GM21526 (cell line): ENCODE measurements around the gene ZFYVE28.
"Not testable (repeated sequence)": the region's sequence is repeated elsewhere in the genome, so short reads cannot be mapped to it uniquely, and the experiment has no call there.

Experiments
- ATAC-seq: cut with Tn5 transposase; IDR thresholded peaks from one replicate; pipeline ENCODE4 v1.9.1; 2021; ENCODE audit warnings: moderate library complexity; ENCODE audit not compliant: unreplicated experiment, low FRiP score

ZFYVE28 gene

GRCh38 chr4:2429945-2430757 lies 11.7 kb upstream of the ZFYVE28 start:
- ATAC-seq, result not testable (repeated sequence)

- no peak for ATAC-seq
These were observed 10.2 kb upstream of the ZFYVE28 start for GRCh38 chr4:2428496-2429213.

DNA sequence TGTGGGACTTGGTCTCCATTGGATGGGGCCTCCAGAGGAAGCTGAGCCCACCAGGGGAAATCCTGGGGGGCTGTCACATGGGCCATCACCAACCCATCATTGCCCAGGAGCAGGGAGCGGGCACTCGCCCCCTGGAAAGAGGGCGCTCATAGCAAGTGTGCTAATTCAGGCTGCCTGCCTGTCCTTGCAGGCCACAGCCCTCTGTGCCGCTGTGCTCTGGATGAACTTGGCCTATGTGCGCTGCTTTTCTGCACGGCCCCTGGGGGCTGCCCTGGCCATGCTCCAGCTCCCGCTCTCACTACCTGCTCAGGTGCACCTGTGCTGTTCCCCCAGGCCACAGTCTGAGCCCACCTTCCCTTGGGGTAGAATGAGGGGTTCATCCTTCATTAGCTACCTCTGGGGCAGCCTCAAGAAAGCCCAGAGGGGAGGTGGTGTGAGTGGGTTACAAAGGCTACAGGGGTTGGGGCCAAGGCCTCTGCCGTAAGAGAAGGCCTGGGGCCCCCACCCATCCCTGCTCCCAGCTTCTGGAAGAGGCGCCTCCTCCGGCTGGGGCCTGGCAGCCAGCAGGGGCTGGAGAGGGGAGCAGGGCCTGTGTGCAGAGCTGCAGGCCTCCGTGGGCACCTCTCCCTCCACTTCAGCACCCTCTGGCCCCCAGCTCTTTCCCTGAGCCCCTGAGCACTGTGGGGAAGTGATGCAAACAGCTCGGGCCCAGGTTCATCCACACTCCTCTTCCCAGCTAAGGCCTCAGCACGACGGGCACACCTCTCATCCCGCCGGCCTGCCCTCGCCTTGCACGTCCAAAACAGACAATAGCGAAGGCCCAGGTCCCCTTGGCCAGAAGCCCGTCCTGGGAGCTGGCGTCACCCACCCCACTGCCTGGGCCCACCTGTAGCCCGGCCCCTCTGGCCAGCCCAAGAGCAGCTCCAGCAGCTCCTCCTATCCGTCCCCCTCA lies 9.2 kb upstream of the ZFYVE28 start:
- no peak for ATAC-seq

DNA sequence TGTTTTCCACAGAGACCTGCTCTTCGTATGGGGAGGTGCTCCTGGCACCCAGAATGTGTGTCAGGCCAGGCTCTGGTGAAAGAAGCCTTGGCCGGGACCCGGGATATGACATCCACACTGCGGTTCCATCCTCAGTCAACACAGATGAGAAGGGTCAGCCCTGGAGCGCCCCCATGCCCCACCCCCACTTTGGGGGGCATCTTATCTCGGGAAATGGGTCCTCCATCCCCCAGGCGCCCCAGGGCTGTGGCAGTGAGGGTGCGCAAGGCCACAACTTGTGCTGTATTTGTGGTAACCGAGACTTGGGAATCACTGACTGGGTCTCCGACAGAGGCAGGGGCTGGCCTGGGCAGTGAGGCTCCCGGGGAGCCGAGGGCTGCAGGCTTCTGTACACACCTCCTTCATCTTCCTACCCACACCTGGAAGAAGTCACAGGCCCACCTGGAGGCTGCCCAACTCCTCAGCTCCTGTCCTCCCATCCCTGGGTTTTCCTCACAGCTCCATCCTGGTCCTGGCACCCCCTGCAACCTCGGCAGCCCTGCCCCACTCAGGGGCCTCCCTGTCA lies 8.3 kb upstream of the ZFYVE28 start:
- no peak for ATAC-seq

- no peak for ATAC-seq
These were observed 7.6 kb upstream of the ZFYVE28 start for GRCh38 chr4:2426069-2426397.

DNA sequence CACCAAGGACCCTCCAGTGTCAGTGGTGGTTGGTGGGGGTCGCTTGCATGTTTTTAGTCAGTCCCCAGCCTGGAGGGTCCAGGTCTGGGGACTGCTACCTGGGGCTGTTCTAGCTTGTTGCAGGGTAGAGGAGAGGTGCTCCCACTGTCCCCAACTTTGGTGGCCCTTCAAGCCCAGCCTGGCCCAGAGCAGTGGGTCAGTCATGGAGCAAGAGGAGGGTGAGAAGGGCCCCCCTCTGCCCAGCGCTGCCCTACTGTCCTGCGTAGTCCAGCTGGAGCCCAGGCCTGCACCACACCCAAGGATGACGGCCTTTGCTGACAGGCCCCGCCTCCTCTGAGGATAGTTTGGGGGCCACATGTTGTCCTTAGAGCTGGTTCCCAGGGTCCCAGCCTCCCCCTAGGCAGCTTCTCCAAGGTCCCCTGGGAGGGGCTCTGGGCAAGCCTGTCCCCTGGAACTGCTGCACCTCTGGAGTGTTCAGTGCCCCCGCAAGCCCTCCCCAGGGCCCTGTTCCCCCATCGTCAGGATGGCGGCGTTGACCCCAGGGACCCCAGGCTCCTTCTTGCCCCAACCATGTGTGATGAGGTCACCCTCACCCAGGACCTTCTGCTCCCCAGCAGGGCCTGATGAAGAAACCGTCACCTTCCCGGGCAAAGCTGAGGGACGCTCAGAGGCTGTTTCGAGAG lies 7.1 kb upstream of the ZFYVE28 start:
- ATAC-seq, result no peak

- no peak for ATAC-seq
These were observed 6.1 kb upstream of the ZFYVE28 start for GRCh38 chr4:2424581-2424980.

- no peak for ATAC-seq
These were observed 5.2 kb upstream of the ZFYVE28 start for GRCh38 chr4:2423695-2424094.

DNA sequence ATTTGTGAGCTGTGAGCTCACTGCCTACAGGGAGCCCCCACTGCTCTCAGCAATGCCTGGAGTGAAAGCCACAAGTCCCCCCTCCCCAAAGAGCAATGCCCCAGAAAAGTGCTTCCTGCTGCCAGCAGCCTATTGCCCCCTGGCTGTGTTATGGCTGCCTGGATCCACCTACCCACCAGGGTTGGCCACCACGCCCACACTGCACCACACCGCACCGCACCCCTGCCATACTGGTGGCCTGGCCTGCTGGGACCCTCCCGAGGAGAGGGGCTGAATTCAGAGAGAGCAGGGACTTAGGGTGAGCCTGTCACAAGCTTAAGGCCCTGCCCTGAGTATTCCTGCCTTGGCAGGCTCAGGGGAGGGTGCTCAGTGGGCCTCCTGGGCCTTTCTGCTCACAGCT lies 4.6 kb upstream of the ZFYVE28 start:
- no peak for ATAC-seq

DNA sequence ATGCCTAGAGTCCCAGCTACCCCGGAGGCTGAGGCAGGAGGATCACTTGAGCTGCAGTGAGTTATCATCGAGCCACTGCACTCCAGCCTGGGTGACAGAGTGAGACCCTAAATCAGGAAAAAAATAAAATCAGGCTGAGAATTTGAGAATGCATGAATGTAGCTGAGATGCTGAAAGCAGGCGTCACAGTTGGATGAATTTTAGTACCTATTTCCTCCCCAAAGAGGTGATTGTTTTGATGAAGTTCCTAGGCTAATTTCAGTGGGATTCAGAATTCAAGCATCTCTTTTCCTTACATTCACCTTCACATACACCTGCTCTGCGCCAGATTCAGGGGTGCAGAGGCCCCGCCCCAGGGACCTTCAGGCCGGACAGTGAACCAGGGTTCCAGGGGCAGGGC lies 3.5 kb upstream of the ZFYVE28 start:
- no peak for ATAC-seq

GRCh38 chr4:2419814-2420213 lies 1.4 kb upstream of the ZFYVE28 start:
- no peak for ATAC-seq

- ATAC-seq, result peak; percentile 77
These were observed 466 bp upstream of the ZFYVE28 start, which contains the start of gene CFAP99 for GRCh38 chr4:2418650-2419571. Gene CFAP99 (plus strand): TSS chr4:2418955.

GRCh38 chr4:2417226-2417764 lies 1.1 kb downstream of the ZFYVE28 start:
- ATAC-seq, result no peak

DNA sequence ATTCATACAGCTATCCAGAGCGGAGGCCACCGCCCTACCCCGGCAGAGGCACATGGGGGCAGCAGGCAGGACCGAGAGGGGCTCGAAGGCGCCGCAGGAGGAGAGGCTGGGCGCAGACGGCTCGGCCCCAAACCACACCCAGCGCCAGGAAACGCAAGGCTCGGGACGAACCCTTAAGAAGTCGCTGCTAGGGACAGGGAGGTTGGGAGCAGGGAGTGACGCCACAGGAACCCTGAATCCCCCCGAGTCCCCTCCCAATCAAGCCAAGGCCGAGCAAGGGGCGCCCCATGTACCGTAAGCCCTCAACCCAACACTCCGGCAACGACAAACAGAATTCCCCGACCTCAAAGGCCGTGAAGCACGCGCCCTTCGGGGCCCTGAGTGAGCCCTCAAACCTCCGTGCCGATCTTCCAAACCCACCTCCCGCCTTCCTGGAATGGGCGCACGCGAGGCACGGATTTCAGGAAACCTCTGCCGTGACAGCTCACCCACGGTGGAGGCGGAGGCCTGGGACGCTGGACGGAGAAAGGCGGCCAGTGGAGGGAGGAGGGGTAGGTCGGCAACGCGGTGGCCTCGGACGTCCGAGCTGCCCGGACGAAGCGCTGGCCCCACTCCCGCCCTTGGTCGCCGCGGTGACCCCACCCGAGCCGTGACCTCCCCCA lies 1.8 kb downstream of the ZFYVE28 start:
- ATAC-seq, result no peak

- no peak for ATAC-seq
These were observed 2.4 kb downstream of the ZFYVE28 start for GRCh38 chr4:2415881-2416563.

- no peak for ATAC-seq
These were observed 3.2 kb downstream of the ZFYVE28 start for GRCh38 chr4:2415213-2415612.

DNA sequence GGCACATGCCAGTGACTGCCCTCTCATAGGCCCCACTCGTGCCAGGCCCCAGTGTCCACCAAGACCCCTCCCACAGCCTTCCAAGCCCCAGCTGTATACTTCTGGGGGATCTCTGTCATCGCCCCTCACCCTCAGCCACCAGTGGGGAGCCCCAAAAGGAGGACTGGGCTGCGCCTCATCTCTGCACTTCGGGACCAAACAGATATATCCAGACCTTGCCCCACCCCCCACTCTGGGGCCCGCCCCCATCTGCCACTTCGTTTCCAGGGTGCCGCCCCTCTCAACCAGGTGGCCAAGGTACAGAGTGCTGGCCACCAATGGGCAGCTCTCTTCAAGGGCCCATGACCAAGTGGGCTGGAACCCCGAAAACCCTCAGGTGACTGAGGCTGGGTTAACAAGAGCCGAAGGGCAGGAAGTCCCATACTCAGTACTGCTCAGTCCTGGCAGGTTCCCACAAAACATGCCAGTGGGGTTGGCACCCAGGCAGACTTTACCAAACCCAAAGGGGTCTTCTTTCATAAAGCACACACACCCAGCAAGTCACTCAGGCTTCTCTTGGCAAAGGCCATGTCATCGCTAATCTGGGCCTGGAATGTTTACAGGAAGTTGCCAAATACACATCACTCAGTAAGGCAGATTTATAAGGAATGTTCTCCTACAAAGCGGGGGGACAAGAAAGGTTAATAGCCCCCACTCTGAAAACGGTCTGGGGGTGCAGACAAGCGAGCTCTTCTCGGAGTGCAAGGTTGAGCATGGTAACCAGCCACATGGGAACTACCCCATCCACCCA lies 4.4 kb downstream of the ZFYVE28 start:
- no peak for ATAC-seq
